IPS-20b (cell line): ENCODE results near the gene PTGIS.

ENCODE experiments used
- H3K27ac ChIP-seq: one replicate; pipeline ENCODE4 v1.5.1; 2013; ENCODE audit warnings: low read length
- H3K27me3 ChIP-seq: 2 replicates; pipeline ENCODE4 v1.6.1; 2013; ENCODE audit warnings: mild to moderate bottlenecking, low read length, inconsistent platforms; ENCODE audit not compliant: insufficient read depth
- H3K36me3 ChIP-seq: 2 replicates; pipeline ENCODE4 v1.6.1; 2013; ENCODE audit warnings: low read depth, mild to moderate bottlenecking, inconsistent platforms, low read length, moderate library complexity; ENCODE audit not compliant: insufficient read depth
- H3K4me1 ChIP-seq: 2 replicates; pipeline ENCODE4 v1.6.1; 2013; ENCODE audit warnings: mild to moderate bottlenecking, control low read depth, inconsistent platforms, low read length, moderate library complexity; ENCODE audit not compliant: insufficient read depth
- H3K4me3 ChIP-seq: 2 replicates; pipeline ENCODE4 v1.5.1; 2013; ENCODE audit warnings: mild to moderate bottlenecking, low read length, inconsistent platforms
- H3K9ac ChIP-seq: 2 replicates; pipeline ENCODE4 v1.6.1; 2013; ENCODE audit warnings: low read depth, mild to moderate bottlenecking, inconsistent platforms, low read length, moderate library complexity
- H3K9me3 ChIP-seq: 2 replicates; pipeline ENCODE4 v1.6.1; 2013; ENCODE audit warnings: mild to moderate bottlenecking, low read depth, low read length, inconsistent platforms; ENCODE audit not compliant: insufficient read depth

The PTGIS gene

DNA sequence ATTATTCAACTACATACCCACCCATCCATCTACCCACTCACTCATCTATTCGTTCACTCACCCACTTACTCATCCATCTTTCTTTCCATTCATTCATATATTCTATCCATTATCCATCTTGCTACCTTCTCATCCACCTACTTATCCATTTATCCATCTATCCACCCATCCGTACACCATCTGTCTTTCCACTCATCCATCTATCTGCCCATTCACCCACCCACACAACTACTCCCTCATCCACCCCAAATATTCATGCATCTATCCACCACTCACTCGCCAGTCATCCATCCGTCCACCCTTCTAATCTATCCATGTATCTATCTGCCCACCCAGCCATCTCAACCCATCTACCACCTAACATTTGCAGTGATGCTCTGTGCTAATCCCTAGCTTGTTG, 71.9 kb downstream of the PTGIS start:
- Histone ChIP-seq H3K4me3 (no peak overlapping the region), H3K4me1 (no peaks in the 10 kb centered on the region), H3K9me3 (no peaks in the 10 kb centered on the region), H3K36me3 (no peaks in the 10 kb centered on the region), H3K9ac (no peak overlapping the region), H3K27me3 (no peaks in the 10 kb centered on the region), H3K27ac (no peak overlapping the region)

DNA sequence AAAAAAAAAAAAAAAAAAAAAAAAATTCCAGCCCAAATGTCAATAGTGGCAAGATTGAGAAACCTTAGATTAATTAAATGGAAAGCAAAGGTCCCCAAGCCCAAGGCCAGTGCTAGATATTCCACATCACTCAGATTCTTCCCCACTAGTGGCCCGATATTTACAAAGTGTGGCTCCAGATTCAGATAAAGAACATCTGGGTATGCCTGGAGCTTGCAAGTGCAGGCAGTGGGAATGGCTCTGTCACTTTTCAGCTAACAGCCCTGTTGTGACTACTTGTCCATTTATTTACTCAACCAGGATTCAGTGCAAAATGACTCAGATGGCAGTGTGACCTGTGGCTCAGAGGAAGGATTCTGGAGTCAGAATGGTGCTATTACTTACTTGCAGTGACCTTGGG, 77.2 kb downstream of the PTGIS start:
- no peak overlapping the region for H3K27ac ChIP-seq
- H3K4me1 ChIP-seq = no peaks in the 10 kb centered on the region
- H3K27me3 ChIP-seq = peaks cover 22% of the 10 kb centered on the region
- H3K9me3 ChIP-seq = no peaks in the 10 kb centered on the region
- H3K36me3 ChIP-seq = no peaks in the 10 kb centered on the region
- H3K4me3 ChIP-seq = no peak overlapping the region
- no peak overlapping the region for H3K9ac ChIP-seq

- H3K4me1 ChIP-seq = no peaks in the 10 kb centered on the region
- H3K4me3 ChIP-seq = no peak overlapping the region
- no peaks in the 10 kb centered on the region for H3K9me3 ChIP-seq
- H3K36me3 ChIP-seq = no peaks in the 10 kb centered on the region
- no peak overlapping the region for H3K27ac ChIP-seq
- no peak overlapping the region for H3K9ac ChIP-seq
- H3K27me3 ChIP-seq = peaks cover 32% of the 10 kb centered on the region
Measured at GRCh38 chr20:49489688-49490087, 78.2 kb downstream of the PTGIS start.

DNA sequence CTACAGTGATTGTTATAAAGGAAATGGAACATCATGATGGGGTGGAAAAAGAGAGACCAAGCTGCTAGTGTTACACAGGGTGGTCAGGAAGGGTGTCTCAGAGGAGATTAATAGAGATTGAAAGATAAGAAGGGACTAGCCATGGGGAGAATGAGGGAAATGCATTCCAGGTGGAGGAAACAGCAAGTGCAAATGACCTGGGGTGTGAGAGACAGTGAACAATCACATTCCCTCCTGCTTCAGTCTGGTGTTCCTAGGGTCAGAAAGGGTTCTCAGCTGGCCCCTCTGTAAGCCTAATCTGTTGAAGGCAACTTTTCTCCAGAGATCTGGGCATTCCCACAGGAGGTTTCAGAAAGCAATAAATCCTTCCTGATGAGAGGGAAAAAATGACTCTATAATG, 81.9 kb downstream of the PTGIS start:
- H3K4me3 ChIP-seq = no peak overlapping the region
- no peaks in the 10 kb centered on the region for H3K4me1 ChIP-seq
- no peak overlapping the region for H3K9ac ChIP-seq
- no peak overlapping the region for H3K27ac ChIP-seq
- peaks cover 64% of the 10 kb centered on the region for H3K27me3 ChIP-seq
- H3K36me3 ChIP-seq = no peaks in the 10 kb centered on the region
- H3K9me3 ChIP-seq = no peaks in the 10 kb centered on the region

DNA sequence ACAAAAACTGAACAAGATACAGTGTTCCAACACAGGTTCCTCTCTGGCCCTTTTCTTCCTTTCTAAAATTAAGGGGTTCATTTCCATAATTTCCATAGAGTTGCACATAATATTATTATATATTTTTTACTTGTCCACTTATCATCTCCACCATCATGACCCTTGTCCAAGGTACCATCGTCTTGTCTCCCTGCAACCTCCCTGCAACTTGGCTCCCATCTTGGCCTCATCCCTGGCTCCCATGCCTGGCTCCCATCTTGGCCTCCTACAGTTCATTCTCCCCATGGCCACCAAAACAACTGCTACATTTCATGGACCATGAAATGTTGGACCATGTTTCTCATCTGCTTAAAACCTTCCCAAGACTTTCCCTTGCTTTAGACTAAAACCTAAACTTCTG, 82.4 kb downstream of the PTGIS start:
- Histone ChIP-seq H3K9me3 (no peaks in the 10 kb centered on the region), H3K4me3 (no peak overlapping the region), H3K9ac (no peak overlapping the region), H3K27me3 (peaks cover 64% of the 10 kb centered on the region), H3K27ac (no peak overlapping the region), H3K4me1 (no peaks in the 10 kb centered on the region), H3K36me3 (no peaks in the 10 kb centered on the region)

GRCh38 chr20:49484180-49485140, 83.5 kb downstream of the PTGIS start:
- Histone ChIP-seq H3K9me3 (no peaks in the 10 kb centered on the region), H3K4me3 (peak overlapping the region; percentile 66), H3K27me3 (peaks cover 62% of the 10 kb centered on the region), H3K9ac (peak overlapping the region; percentile 40; the same call in 1 of the 2 replicates), H3K27ac (no peak overlapping the region), H3K4me1 (no peaks in the 10 kb centered on the region), H3K36me3 (no peaks in the 10 kb centered on the region)

DNA sequence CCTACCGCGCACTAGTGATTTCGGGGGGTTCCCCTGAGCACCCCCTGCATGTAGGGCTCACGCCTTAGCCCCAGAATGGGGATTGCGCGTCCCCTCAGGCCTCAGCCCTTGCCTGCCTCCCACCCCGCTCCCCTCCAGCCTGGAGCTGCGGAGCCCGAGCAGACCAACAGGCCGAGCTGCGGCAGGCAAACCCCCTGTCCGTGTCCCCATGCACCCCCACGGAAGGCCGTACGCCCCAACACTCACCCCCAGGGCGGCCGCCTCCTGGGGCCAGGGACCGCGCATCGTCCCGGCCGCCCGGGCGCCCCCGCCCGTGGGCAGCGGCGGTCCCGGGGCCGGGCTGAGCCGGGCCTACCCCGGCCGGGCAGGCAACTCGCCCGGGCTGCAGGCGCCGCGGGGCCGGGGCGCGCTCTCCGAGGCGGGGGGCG, 84.2 kb downstream of the PTGIS start:
- no peak overlapping the region for H3K9ac ChIP-seq
- H3K36me3 ChIP-seq = no peaks in the 10 kb centered on the region
- no peak overlapping the region for H3K27ac ChIP-seq
- H3K9me3 ChIP-seq = no peaks in the 10 kb centered on the region
- peak overlapping the region; percentile 69 for H3K4me3 ChIP-seq
- peaks cover 59% of the 10 kb centered on the region for H3K27me3 ChIP-seq
- H3K4me1 ChIP-seq = no peaks in the 10 kb centered on the region

DNA sequence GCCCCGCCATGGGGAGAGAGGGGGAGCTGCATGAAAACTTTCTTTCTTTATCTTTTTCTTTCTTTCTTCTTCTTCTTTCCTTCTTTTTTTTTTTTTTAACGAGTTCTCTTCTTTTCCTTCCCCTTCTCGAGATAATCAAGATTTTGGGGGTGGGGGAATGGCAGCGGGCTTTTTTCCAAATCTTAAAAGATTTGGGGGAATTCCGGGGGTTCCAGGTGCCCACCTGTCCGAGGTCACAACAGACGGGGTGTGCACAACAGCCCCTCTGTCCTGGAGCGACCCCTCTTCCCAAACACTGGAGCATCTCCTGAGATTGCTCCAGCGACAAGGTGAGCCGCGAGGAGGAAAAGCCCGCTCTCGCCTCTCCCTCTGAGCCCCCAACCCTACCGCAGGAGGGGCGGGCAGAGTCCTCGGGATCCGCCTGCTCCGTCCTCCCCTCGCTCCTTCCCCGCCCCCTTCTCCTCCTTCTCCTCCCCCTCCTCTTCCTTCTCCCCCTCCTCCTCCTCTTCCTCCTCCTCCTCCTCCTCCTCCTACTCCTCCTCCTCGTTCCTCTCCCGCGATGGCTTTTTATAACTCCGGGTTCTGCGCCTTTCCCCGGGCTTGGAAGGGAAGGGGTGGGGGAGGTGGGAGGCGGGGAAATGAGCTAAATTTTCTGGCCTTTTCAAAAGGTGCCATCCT, 84.8 kb downstream of the PTGIS start:
- peak overlapping the region; percentile 69 for H3K4me3 ChIP-seq
- no peak overlapping the region for H3K27ac ChIP-seq

GRCh38 chr20:49482621-49483017, 85.3 kb downstream of the PTGIS start, which contains the start of gene KCNB1:
KCNB1 (minus strand) TSS chr20:49482668; CDS start chr20:49482480, 188 bp downstream.
- H3K4me3 ChIP-seq = peak within 1 kb of the TSS; percentile 69
- no peaks in the 10 kb centered on the region for H3K36me3 ChIP-seq
- peaks cover 57% of the 10 kb centered on the region for H3K27me3 ChIP-seq
- H3K9ac ChIP-seq = no peak within 1 kb of the TSS
- no peaks in the 10 kb centered on the region for H3K4me1 ChIP-seq
- H3K9me3 ChIP-seq = no peaks in the 10 kb centered on the region
- no peak within 1 kb of the TSS for H3K27ac ChIP-seq

More for the DNA sequence above, 84.8 kb downstream of the PTGIS start:
- Histone ChIP-seq H3K27me3 (peaks cover 59% of the 10 kb centered on the region), H3K4me1 (no peaks in the 10 kb centered on the region), H3K9ac (no peak overlapping the region), H3K9me3 (no peaks in the 10 kb centered on the region), H3K36me3 (no peaks in the 10 kb centered on the region)

GRCh38 chr20:49482173-49482572, 85.8 kb downstream of the PTGIS start:
- H3K9me3 ChIP-seq = no peaks in the 10 kb centered on the region
- H3K4me1 ChIP-seq = no peaks in the 10 kb centered on the region
- no peak overlapping the region for H3K4me3 ChIP-seq
- no peak overlapping the region for H3K9ac ChIP-seq
- no peak overlapping the region for H3K27ac ChIP-seq
- no peaks in the 10 kb centered on the region for H3K36me3 ChIP-seq
- H3K27me3 ChIP-seq = peaks cover 53% of the 10 kb centered on the region

DNA sequence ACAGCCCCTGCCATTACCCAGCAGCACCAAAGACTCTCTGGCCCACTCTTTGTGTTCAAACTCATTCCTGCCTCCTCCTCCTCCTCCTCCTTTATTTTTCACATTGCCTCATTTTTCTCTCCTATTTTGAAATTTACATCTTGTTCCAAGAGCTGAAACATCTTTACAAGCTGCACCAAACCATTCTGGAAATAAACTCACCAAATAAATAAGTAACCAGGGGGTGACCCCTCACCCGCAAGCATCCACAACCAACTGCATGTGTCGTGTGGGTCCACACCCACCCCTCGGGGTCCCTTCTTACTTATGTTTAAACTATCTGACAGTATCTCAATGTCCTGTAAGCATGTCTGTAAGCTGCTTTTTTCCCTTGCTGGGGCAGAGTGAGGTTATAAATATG, 86.8 kb downstream of the PTGIS start:
- Histone ChIP-seq H3K4me3 (no peak overlapping the region), H3K27ac (no peak overlapping the region), H3K27me3 (peaks cover 46% of the 10 kb centered on the region)

GRCh38 chr20:49480236-49480635, 87.7 kb downstream of the PTGIS start:
- Histone ChIP-seq H3K4me3 (no peak overlapping the region), H3K9me3 (no peaks in the 10 kb centered on the region), H3K36me3 (no peaks in the 10 kb centered on the region), H3K27me3 (peaks cover 38% of the 10 kb centered on the region), H3K9ac (no peak overlapping the region), H3K4me1 (no peaks in the 10 kb centered on the region), H3K27ac (no peak overlapping the region)

More for the DNA sequence above, 86.8 kb downstream of the PTGIS start:
- no peaks in the 10 kb centered on the region for H3K4me1 ChIP-seq
- H3K9ac ChIP-seq = no peak overlapping the region
- no peaks in the 10 kb centered on the region for H3K36me3 ChIP-seq
- H3K9me3 ChIP-seq = no peaks in the 10 kb centered on the region
